ENCODE data around the gene CPXM1.

The CPXM1 gene

GRCh38 chr20:2748551-2749342 lies 51.7 kb downstream of the CPXM1 start:
- DNase-seq (ENCODE audit: low read depth): no peak
- no peak overlapping the region for H3K4me3 ChIP-seq (replicated peaks; ENCODE audit: low read depth, low read length)
- TF ChIP-seq CTCF (IDR thresholded peaks at IDR 0.05; ENCODE audit: low read length, missing control alignments): no peak

- H3K4me3 ChIP-seq (replicated peaks; ENCODE audit: low read depth, low read length): no peak overlapping the region
- TF ChIP-seq CTCF (IDR thresholded peaks at IDR 0.05; ENCODE audit: low read length, missing control alignments): no peak
- DNase-seq (ENCODE audit: low read depth): no peak
Observed at GRCh38 chr20:2747676-2748235, 52.7 kb downstream of the CPXM1 start.

GRCh38 chr20:2746636-2747265 lies 53.7 kb downstream of the CPXM1 start:
- no peak for DNase-seq (ENCODE audit: low read depth)
- no peak for TF ChIP-seq CTCF (IDR thresholded peaks at IDR 0.05; ENCODE audit: low read length, missing control alignments)
- H3K4me3 ChIP-seq (replicated peaks; ENCODE audit: low read depth, low read length): no peak overlapping the region

GRCh38 chr20:2745936-2746635 lies 54.3 kb downstream of the CPXM1 start:
- DNase-seq (ENCODE audit: low read depth): no peak
- TF ChIP-seq CTCF (IDR thresholded peaks at IDR 0.05; ENCODE audit: low read length, missing control alignments): no peak

GRCh38 chr20:2745060-2745910 lies 55.1 kb downstream of the CPXM1 start:
- no peak overlapping the region for H3K4me3 ChIP-seq (replicated peaks; ENCODE audit: low read depth, low read length)
- TF ChIP-seq CTCF (IDR thresholded peaks at IDR 0.05; ENCODE audit: low read length, missing control alignments): no peak
- no peak for DNase-seq (ENCODE audit: low read depth)

More at GRCh38 chr20:2745936-2746635, 54.3 kb downstream of the CPXM1 start:
- H3K4me3 ChIP-seq (replicated peaks; ENCODE audit: low read depth, low read length): no peak overlapping the region

Measured in fibroblast of pulmonary artery (primary cell).